Left hindlimb (tissue), 1 donor: ENCODE results near the gene PKP3.
"Not testable (repeated sequence)": the region's sequence is repeated elsewhere in the genome, so short reads cannot be mapped to it uniquely, and the experiment has no call there.

Source experiments
- DNase-seq: peaks from one replicate; pipeline ENCODE4 v3.0.0-alpha.2; 2018

The PKP3 gene

DNA sequence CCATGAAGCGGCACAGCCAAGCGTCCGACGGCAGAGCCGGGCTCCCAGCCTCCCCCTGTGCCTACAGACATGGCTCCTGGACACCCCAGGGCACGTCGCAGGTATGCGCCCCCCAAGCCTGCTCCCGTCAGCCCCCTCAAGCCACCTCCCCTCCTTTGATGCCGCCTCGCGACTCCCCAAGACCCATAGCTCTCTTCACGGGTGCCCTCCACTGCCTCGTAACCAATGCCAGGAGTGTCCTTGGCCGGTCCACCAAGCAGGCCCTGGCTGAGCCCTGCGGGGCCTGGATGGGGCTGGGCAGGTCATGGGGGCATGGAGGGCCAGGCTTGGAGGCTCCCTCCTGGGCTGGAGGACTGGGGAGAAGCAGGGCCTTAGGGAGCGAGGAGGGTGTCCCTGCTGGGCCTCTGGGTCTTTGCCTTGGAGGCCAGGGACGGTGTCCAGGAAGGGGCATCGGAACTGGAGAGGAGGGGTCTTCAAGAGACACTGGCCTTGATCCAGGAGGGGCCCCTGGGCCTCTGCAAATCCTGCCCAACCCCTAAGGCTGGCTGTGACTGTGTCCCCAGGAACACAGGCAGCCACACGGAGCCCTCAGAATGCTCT is 38.6 kb downstream of the PKP3 start:
- DNase-seq = no peak

DNA sequence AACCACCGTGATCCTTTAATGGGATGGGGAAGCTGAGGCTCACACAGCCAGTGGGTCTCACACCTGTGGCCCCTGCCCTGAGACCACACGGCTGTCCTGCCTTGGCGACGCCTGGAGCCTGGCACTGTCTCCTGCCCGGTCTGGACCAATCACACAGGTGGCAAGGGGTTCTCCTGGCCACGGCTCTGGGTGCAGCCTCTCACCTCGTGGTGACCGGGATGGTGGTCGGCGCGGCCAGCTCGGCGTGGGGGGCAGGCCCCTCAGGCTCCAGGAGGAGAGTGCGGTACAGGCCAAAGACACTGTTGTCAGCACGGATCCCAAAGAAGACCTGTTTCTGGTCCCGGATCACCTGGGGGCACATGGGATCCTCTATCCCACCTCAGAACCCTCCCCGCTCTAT is 39.1 kb downstream of the PKP3 start:
- DNase-seq = no peak

GRCh38 chr11:433641-434040 is 39.6 kb downstream of the PKP3 start:
- DNase-seq = peak; percentile 22

DNA sequence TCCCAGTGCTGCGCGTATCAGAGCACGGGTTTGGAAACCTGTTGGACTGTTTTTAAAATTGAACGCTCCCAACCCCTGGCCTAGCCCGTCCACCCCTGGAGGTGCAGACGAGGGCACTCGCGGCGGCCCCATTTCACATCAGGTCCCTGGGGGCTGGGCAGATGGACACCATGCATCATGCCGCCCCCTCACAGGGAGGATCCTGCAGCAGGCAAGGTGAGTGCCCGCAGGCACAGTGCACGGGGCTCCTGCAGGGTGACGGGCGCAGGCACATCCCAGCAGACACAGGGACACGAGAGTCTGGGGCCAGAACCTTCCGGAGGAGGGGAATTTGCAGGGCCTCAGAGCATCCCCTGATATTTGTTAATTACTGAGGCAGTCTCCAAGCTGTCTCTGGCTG is 40.5 kb downstream of the PKP3 start:
- no peak for DNase-seq

GRCh38 chr11:434999-435740 is 41.2 kb downstream of the PKP3 start:
- not testable (repeated sequence) for DNase-seq

DNA sequence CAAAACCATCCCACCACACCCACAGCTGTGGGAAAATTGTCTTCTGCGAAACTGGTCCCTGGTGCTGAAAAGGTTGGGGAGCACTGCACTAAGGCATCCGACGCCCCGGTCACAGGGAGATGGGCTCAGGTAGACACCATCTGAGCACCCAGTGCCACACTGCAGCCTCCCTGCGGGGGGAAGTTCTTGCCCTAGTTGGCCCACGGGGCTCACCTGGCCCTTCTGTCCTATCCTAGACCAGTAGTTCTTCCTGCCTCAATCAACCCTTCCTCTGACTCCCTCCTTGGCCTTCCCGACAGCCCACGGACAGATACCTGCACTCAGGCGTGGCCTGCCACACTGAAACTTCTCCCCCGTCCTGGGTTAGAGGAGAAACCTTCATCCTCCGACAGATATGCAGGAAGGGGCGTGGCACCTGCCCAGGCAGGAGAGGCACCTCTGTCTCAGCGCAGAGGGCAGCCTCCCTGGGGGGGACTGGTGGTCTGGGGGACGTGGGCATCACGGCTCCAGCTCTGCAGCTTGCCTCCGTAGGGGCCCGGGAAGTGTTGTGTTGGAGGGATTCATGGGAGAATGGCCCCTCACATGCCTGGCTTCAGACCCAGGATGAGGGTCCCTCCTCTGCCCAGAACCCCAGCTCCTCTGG is 43.3 kb downstream of the PKP3 start:
- no peak for DNase-seq

DNA sequence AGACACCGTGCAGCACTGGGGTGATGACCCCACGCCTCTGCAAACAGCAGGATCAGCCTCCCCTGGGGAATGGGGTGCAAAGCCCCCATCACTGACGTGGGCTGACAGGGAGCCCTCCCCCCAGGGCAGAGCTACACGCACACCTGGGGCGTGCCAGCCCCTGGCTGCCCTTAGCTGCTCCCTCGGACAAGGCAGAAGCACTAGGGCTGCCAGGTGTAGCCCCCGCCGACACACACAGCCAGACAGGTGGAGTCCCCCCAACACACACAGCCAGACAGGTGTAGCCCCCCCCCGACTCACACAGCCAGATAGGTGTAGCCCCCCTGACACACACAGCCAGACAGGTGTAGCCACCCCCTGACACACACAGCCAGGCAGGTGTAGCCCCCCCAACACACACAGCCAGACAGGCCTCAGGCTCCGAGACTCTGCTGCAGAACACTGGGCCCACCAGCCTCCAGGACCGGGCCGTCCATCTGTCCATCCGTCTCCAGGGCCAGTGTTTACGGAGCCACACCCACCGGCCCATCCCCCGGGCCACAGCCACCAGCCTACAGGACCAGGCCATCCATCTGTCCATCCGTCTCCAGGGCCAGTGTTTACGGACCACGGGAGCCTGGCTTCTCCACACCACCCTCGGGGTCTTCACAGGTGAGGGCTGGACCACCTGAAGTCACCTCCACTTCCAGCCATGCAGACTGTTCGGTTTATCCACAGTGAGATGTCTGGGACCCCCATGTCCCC is 44.3 kb downstream of the PKP3 start:
- no peak for DNase-seq

GRCh38 chr11:439315-440064 is 45.5 kb downstream of the PKP3 start:
- DNase-seq = peak; percentile 26

DNA sequence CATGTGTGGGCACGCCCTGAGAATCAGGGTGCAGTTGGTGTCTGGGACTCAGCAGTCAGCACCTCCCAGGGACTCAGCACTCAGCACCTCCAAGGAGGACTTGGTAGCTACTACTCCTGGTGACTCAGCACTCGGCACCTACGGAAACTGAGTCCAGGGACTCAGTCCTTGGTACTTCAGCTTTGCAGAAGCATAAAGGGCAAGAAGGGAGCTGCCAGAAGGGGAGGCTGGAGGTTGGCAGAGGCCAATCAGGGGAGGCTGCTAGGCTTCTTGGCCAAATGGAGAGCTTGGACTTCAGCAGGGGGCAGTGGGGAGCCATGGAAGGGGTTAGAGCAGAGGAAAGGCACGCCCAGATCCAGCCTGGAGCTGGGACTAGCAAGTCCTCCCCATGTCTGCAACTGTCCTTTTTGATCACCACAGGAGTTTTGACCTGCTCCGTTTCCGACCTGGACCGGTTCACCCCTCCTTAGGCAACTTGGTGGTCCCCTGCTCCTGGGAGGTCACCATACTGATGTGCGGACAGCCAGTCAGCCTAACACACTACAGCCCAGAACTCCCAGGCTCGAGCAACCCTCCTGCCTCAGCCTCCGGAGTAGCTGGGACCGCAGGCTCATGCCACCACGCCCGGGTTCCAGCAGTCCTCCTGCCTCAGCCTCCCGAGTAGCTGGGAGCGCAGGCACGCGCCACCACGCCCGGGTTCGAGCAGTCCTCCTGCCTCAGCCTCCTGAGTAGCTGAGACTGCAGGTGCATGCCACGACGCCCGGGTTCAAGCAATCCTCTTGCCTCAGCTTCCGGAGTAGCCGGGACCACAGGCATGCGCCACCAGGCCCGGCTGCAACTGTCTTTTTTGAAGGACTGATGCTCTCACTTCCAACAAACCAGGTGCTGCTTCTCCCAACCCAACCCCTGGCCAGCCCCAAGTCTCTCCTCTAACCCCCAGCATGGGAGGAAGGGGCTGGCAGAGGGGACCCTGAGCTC is 46.3 kb downstream of the PKP3 start:
- peak; percentile 28 for DNase-seq

- peak; percentile 24 for DNase-seq
These were observed 47.0 kb downstream of the PKP3 start for GRCh38 chr11:441043-441417.

GRCh38 chr11:441418-442274 is 47.6 kb downstream of the PKP3 start, which contains the start of gene ANO9:
TSS of gene ANO9 (minus strand) at chr11:442011. CDS start at chr11:441926, 85 bp downstream.
- DNase-seq = peak; percentile 46

GRCh38 chr11:442611-443081 is 48.6 kb downstream of the PKP3 start:
- no peak for DNase-seq

GRCh38 chr11:443542-444199 is 49.7 kb downstream of the PKP3 start:
- DNase-seq = peak; percentile 40

DNA sequence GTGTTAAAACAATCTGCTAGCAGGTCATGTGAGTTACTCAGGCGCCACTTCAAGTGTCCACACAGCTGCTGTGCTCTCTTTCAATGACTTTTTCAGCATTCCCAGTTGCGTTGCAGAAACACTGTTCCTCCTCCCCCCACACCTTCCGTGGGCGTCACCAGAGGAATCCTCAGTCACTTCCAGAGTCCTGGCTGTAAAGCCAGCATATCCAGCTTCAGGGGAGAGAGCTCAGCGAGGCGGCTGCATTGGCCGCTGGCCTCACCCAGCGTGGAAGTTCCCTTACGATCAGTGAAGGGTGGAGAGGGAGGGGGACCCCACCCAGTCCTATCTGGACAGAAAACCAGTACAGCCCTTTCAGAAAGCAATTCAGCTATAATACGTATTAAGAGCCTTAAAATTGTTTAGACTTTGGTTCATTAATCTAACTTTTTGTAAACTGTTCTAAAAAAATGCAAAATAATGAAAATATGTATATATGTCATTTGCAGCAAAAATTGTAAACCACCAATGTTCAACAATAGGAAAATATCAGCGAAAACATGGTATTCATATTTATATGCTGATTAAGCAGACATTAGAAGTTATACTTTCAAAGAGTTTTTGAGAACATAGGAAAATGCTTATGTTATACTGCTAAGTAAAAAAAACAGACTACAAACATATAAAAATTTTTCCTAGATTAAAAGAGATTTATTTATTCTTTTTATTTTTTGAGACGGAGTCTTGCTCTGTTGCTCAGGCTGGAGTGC is 50.6 kb downstream of the PKP3 start:
- DNase-seq = peak; percentile 59

DNA sequence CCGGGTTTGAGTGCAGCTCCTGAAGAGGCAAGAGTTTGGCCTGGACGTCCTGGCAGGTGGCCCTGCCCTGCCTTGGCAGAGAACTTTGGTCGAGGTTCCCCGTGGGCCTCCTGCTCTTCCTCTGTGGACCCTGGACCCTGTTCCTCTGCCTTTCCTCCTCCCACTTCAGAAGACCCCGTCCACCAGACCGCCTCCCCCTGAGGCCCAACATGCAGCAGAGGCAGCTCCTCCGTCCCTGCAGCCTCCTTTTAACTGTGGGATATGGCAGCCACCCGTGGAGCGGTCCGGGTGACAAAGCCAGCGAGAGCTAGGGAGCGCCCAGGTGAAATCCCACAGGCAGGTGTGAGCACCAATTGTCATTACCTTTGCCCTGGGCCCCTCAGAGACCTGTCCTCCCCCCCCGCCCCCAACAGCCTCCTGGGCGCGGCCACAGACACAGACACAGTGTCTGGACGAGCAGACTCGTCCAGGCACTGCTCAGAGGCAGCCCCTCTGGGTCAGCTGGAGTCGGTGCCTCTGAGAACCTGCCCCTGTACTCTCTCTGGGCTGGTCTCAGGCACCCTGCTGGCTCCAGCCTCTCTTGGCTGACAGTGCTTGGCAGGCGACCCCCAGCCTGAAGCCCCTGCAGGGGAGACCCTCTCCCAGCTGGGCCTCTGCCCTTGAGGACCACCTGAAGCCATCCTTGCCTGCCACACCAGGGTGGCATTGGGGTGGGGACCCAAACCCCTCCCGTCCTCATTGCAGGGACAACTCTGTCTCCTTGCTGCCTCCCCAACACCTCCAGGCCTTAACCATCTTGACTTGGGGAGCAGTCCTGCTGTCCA is 52.0 kb downstream of the PKP3 start:
- DNase-seq = no peak

DNA sequence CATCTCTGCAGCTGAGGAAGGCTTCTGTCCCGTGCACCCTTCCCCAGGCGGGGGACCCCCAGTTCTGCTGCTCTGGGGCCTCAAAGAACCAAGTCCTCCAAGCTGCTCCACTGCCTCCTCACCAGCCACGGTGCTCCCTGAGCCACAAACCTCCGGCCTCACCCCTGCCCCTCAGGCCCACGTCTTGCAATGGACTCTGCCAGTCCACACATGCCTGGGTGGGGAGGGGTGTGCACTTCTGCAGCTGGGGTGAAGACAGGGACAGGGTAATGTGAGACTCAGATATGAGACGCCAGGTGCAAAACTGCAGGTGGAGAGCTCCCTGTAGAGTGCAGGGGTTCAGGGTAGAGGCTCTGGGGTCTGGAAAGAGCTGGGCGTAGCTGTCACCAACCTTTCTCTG is 52.9 kb downstream of the PKP3 start:
- DNase-seq = no peak

- DNase-seq = peak; percentile 96
These were observed 54.1 kb downstream of the PKP3 start for GRCh38 chr11:447923-448731.
